ENCODE measurements around the gene PROM2.

GRCh38 chr2:95225658-95226057 is 48.6 kb upstream of the PROM2 start:
- TF ChIP-seq CTCF (conservative IDR thresholded peaks at IDR 0.05) (no peak), EZH2 (IDR thresholded peaks at IDR 0.05; ENCODE audit: low read depth) (no peak)
